Stimulated activated CD4-positive, alpha-beta T cell treated with anti-CD3 and anti-CD28 coated beads, Interleukin-1b, Interleukin-23, amount 100 ng/mL, for 24 hours (primary cell): ENCODE data around the gene CDH20.

ENCODE experiments used
- DNase-seq, 4 experiments: peaks; one replicate each; pipeline ENCODE4 v3.0.0-alpha.2; 2020; ENCODE audit warnings: low read depth in 4 of 4, low spot score in 1 of 4

Gene CDH20

DNA sequence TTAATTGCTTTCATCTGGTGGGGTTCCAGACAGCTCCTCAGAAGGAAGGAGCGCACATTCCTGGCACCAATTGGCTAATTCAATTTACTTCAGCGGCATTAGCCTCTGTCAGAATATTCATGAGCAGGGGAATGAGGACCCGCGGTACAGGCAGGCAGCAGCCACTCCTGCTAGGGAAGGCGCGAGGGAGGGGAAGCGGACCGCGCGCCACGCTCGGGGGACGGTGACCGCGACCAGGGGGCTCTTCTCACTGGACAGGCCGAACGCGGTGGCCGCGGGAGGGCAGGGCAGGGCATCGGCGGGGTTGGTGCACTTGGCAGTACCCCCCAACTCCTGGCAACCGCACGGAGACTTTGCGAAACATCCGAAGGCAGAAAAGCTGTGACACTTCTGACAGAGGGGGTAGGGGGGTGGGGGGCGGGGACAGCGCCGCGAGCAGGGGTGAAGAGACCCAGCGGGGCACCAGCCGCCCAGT is at the start of gene CDH20:
TSS of gene CDH20 (plus strand) at position 160 of the 475 bp plus-strand sequence.
- no peak for DNase-seq

DNA sequence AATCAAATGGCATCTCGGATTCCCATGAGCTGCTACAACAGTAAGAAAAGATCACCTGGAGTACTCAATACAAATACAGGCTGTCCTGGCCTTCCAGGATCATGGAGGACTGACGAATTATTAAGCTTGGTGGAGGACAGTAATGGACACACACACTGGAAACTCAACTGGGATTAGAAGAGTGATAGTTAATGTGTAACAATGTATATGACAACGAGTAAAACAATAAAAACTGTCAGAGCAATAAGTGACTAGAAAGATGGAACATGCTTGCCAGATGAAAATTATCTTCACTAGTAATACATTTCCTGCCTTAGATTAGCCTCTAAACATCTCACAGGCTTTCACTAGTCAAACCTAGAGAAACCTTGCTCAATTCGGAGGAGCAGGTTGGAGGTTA is 49.2 kb upstream of the CDH20 start:
- no peak for DNase-seq

DNA sequence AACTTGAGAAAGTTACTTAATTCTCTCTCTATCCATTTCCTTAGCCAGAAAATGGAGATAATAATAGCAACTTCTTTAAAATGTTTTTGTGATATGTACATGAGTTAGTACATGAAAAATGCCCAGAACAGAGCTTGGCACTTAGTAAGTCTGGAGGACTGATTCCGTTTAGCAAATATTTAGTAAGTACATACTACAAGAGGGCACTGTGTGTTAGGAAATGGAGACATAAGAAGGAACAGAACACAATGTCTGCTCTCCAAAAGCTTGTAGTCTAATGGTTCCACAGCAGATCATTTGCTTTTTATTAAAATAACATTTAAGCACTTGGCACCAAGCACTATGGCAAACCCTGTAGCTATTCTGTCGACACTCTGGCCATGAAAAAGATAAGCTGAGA is 47.5 kb upstream of the CDH20 start:
- no peak for DNase-seq

GRCh38 chr18:61286867-61287266 is 46.4 kb upstream of the CDH20 start:
- DNase-seq: no peak

- DNase-seq: no peak
Observed at GRCh38 chr18:61290616-61291015, 42.6 kb upstream of the CDH20 start.

DNA sequence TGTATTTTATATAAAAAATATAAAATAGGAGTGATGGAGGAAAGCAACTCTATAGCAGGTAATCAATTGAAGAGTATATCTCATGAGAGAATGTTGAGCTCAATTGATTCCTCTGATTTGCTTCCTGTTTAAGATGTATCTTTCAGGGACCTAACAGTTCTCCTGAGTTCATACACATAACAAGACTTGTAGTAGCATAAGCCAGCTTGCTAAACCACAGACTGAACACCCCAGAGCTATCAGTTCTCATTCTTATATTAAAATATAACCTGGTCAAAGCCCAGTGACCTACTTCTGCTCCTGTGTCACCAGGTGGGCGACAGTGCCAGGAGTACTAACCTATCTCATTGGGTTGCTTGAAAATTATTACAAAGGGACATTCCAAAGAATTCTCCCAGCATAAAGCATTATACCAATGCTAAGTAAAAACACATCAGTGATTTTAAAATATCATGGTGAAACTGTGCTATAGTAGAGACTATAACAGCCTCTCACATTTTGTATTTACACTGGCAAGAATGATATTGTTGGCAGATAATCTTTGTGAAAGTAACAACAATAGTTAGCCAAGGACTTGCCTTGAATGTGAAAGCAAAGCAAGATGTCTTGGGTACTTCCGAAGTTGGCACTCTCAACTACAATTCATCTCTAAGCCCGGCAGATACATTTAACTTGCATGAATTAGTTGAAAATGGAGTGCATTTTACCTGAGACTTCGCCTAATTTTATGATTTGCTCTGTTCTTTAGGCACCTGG is 40.8 kb upstream of the CDH20 start:
- DNase-seq: no peak

GRCh38 chr18:61295153-61295552 is 38.1 kb upstream of the CDH20 start:
- DNase-seq: no peak

- no peak for DNase-seq
Observed at GRCh38 chr18:61308004-61308403, 25.2 kb upstream of the CDH20 start.

DNA sequence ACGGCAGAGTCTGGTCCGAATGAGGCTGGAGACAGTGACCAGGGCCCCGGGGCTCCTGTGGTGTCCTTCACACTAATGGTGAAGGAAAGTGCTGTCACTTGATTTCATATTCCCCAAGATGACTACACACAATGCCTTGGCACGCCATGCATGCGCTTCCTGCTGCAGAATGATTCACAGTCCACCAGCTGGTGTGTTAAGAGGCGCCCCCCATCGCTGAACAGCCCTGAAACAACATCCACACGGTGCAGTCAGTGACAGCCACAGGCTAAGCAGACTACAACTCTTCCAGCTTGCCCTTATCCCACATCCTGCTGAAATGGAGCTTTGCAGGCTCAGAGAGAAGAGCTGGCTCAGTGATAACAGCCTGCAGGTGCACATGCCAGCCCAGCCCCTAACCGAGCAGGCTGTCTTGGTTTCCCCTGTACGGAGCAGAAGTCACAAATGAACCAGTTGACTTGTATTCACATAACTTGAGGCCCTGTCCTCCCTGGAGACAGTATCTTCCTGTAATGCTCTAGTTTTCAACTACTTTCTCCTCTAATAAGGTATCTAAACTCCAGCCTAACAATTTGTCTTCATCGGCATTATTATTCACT is 24.3 kb upstream of the CDH20 start:
- no peak for DNase-seq

DNA sequence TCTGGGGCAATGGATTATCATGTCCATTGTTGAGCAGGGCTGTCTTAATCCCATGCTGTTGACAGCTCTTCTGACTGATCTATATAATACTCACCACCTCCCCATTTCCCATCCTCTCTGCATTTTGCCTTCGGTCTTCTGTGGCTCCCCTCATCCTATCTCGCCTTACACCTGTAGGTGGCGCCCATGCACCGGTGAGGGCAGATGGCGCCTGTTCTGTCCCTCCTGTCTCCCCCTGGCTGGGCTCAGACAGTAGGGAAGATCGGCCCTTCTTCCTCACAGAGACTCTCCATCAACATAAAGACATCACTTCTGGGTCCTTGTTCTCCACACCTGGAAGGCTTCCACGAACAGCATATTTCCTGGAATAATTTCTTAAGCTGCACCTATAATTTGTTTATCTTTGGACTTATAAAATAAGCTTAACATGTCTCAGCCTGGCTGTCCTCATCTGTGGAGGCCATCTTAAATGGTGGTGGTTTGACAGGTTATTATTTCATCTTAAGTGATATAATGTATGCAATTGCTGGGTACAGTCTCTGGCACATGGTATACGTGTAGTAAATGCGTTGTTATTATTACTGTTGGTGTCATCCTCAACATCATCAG is 10.9 kb upstream of the CDH20 start:
- DNase-seq: peak in 1 of 4 experiments; percentile 13

GRCh38 chr18:61323951-61324350 is 9.3 kb upstream of the CDH20 start:
- no peak for DNase-seq

GRCh38 chr18:61326407-61326806 is 6.8 kb upstream of the CDH20 start:
- DNase-seq: no peak

DNA sequence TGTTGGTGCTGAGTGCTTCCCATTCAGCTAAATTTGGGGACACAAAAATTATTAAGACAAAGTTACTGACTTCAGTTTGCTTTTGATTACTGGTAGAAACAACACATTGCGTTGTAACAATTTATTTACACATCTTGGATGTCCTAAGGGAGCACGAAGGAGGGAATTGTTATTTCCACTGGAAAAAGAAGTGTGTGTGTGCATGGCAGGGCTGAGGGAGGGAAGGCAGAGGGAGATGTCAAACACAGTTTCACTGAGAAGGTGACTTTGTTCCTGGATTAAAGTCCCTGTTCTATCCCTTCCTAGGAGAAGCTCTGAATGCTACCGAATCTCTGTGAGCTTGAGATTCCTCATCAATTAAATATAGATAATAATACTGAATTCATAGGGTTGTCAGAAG is 3.8 kb upstream of the CDH20 start:
- no peak for DNase-seq

DNA sequence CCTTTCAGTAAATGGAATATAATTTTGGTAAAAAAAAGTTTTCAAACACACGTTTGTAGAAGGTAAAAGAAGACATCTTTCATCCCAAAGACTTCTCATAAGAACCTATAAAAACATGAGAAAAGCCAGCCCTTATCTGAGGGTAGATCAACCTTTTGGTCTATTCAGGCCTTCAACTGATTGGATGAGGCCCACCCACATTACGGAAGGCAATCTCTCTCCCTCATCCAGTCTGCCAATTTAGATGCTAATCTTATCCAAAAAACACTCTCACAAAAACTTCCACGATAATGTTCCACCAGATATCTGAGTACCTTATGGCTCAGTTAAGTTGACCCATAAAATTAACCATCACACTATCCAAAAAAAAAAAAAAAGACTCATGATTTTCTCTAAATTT is 2.2 kb upstream of the CDH20 start:
- DNase-seq: no peak

DNA sequence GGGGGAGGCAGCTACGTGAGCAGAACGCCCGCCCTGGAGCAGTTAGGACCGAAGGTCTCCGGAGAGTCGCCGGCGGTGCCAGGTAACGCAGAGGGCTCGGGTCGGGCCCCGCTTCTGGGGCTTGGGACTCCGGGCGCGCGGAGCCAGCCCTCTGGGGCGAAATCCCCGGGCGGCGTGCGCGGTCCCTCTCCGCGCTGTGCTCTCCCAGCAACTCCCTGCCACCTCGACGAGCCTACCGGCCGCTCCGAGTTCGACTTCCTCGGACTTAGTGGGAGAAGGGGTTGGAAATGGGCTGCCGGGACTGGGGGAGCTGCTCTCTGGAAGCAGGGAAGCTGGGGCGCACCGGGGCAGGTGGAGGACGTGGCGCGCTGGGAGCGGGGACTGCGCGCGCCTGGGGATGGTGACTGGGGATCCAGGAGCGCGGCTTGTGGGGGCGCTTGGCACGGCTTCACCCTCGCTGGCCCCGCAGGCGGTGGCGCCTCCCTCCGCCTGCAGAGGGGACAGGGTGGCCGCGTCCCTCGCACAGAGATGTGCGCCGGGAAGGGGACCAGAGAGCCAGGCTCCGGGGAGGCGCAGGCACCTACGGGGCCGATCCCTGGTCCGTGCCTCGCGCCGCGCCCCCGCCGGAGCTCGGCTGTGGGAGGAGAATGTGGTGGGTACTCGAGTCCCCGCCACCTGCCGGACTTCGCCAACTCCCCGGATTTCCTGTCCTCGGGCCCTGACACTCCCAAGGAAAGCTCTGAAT is 688 bp downstream of the CDH20 start:
- DNase-seq: no peak

GRCh38 chr18:61334491-61334850 is 1.2 kb downstream of the CDH20 start:
- DNase-seq: no peak

- DNase-seq: no peak
Observed at GRCh38 chr18:61334951-61335683, 1.9 kb downstream of the CDH20 start.

- no peak for DNase-seq
Observed at GRCh38 chr18:61335684-61336555, 2.7 kb downstream of the CDH20 start.

DNA sequence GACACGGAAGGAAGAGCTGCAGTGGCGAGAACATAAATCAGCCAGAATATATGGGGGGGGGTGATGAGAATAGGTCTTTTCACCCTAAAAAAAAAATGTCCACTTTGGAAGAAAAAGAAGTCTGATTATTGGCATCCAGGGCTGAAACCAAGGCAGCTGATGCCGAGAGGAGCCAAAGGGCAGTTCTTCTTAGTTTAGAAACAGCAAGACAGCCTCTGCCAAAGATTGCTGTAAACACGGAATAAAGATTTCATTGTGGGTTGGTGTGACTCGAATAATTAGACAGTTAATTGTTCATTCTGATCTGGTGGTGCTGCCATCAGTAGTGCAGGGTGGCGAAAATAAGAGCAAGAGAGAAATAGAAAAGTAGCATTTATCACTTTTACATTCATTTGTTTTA is 3.5 kb downstream of the CDH20 start:
- DNase-seq: no peak

GRCh38 chr18:61337527-61337926 is 4.3 kb downstream of the CDH20 start:
- no peak for DNase-seq
